Stimulated activated CD4-positive, alpha-beta T cell treated with anti-CD3 and anti-CD28 coated beads, Interleukin-15, amount 100 ng/mL, for 48 hours (primary cell): Measurements from ENCODE around the gene CHCHD3.

ENCODE experiments used
- DNase-seq, 2 donors: peaks; one replicate each; pipeline ENCODE4 v3.0.0-alpha.2; 2020; ENCODE audit warnings: low read depth in 2 of 2

The CHCHD3 gene

DNA sequence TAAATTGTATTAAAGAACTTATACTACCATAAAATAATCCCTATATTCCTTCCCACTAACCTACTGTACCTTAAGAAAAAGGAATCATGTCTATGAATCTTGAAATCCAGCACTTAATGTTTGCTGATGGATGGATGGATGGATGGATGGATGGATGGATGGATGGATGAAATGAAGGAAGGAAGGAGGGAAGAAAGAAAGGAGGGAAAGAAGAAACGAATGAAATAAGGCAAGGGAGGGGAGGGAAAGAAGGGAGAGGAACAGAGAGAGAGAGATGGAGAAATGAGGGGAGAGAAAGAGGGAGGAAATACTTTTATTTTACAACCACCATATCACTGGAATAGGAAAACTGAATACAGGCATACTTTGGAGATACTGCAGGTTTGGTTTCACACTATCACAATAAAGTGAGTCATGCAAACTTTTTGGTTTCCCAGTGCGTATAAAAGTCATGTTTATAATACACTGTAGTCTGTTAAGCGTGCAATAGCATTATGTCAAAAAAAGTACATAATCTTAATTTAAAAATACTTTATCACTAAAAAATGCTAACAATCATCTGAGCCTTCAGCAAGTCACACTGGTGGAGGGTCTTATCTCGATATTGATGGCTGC is 219.8 kb downstream of the CHCHD3 start:
- no peak for DNase-seq

DNA sequence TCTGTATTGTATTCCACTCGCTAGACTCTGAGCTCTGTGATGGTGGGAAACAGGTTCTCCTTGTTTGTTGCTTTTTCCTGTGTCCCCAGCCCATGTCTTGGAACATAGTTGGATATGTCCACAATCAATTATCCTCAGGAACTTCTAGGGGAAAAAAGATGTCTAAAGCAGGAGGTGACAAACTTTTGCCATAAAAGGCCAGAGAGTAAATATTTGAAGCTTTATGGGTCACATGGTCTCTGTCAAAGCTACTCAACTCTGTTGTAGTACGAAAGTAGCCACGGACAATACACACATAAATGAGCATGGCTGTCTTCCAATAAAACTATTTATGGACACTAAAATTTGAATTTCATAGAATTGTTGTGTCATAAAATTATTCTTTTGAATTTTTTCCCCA is 220.5 kb downstream of the CHCHD3 start:
- no peak for DNase-seq

- no peak for DNase-seq
Observed at GRCh38 chr7:132859199-132859598, 222.7 kb downstream of the CHCHD3 start.

DNA sequence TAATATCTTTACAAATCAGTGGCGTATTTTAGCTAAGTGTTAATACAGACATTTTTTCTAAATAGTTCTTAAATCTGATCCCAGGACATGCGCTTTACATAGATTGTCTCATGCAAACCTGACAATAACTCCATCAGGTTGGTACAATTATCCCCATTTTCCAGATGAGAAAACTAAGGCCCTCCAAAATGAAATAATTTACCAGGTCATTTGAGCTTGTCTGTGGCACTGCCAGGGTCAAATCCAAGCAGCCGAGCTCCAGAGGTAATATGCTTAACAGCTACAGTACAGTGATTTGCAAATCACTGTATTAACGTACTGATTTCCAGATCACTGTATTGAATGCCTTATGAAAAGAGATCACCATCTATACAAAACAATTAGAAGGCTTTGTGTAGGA is 223.1 kb downstream of the CHCHD3 start:
- no peak for DNase-seq

GRCh38 chr7:132858251-132858650 is 223.6 kb downstream of the CHCHD3 start:
- no peak for DNase-seq

DNA sequence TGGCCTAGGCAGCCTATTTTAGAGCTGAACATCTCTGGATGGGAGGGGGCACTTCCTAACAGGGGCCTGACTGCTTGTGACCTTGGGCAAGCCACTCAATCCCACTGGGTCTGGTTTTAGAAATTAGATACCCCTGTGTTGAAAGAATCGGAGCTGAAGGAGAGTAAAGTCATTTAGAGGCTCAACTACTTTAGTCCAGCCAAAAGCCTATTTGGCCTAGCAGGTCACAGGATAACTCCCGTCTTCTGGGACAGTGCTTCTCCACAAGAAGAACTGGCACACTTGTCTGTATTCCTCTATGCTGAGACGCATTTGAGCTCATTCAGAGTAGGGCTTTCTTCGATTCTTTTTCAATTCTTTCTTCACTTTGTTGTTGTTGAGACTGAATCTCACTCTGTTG is 224.2 kb downstream of the CHCHD3 start:
- DNase-seq, result no peak

DNA sequence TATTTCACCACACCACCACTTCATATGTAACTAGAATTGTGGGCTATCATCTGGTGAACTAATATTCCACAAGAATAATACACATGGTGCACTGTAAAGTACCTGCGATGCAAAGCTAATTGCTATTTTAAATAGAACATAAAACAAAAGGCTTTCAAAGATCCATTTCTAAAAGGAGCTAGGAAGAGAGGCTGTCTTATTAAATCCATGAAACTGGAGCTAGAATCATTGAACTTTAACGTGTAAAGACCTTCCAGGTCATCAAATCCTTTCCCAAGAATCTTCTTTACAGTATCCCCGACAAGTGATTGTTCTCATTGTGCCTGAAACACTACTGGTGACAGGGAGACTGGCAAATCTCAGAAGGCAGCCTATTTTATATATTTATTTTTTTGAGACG is 224.9 kb downstream of the CHCHD3 start:
- DNase-seq, result no peak

DNA sequence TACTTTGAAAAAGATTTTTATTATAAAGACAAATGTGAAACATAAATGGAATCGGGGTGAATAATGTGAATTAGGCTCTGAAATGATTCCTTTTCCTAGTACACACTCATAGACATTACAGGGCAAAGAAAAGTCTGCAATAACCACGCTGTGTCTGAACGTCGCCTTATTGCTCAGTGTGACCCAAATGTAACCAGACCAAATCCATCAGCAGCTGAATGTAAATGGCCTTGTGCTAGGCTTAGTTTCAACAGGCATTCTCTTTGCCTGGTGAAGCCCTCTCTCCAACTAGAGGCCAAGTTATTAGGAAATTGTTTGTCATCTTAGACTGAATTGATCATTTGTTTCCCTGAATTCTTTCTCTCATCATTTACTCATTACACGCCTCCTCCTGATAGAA is 225.5 kb downstream of the CHCHD3 start:
- DNase-seq, result no peak

DNA sequence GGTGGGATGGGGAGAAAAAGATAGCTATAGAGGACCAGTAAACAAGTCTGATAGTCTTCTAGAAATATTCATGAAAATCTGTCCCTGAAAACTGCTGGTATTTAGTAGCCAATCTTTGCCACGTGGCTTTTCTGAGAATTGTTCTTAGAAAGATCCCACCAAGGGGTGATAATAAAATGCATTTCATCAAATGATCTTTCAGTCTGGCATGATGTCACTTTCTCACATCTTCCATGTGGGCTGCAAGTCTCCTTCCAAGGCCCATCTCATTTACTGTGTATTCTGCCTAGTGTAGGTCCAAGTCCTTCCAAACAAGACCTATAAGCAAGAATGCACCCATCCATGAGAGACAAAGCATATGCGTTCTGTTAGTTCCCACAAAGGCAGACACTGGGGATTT is 226.0 kb downstream of the CHCHD3 start:
- DNase-seq, result no peak

DNA sequence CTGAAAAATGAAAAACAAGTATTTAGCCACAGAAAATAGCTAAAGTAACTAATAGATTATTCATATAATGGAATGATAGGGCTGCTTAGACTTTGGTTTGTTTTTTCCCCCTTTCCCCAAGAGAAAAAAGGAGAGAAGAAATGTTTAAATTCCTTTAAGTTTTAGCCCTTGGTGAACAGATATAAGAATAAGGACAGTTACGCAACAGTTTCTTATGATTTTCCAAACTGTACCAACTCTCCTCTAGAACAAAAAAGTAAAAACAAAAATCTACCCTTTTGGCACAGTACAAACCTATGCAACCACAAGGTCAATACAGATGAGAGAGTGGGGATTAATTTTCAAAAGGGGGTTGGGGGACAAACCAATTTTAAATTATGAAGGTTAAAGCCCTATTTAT is 227.7 kb downstream of the CHCHD3 start:
- no peak for DNase-seq

- DNase-seq, result no peak
Observed at GRCh38 chr7:132847376-132847775, 234.5 kb downstream of the CHCHD3 start.

- DNase-seq, result no peak
Observed at GRCh38 chr7:132846086-132846485, 235.8 kb downstream of the CHCHD3 start.

GRCh38 chr7:132842478-132842877 is 239.4 kb downstream of the CHCHD3 start:
- no peak for DNase-seq

- no peak for DNase-seq
Observed at GRCh38 chr7:132840199-132840598, 241.7 kb downstream of the CHCHD3 start.

- DNase-seq, result no peak
Observed at GRCh38 chr7:132838313-132838712, 243.6 kb downstream of the CHCHD3 start.

DNA sequence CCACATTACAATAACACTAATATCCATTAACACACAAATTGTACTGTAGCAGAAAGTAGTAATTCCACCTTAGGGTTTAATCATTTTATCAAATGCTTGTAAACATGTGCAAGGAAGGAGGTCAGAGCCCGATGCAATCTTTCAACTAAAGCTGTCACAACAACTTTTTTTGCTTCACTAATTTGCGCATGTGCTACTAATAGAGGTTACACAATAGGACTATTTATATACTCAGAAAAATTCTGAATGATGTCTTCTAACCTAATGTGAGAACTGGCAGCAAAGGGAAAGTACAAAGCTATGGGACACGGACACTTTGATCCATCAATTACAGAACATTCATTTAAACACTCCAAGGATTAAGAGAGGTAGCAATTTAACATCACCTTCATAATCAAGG is 244.4 kb downstream of the CHCHD3 start:
- DNase-seq, result no peak

DNA sequence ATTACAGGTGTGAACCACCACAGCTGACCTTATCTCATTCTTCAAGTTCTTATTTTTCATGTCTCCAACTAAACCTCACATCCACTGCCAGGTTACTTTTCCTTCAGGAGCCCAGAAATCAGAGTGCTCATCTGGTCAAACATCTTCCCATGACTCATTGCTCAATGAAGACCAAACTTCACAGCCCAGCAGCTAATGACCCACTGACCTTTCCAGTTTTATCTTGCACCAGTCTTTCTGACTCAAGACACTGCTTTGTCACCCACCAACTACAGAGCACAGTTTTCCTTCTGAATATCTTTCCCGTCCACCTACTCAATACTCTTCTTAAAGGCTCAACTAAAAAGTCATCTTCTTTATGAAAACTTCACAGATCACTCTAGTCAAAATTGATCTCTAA is 245.1 kb downstream of the CHCHD3 start:
- no peak for DNase-seq

DNA sequence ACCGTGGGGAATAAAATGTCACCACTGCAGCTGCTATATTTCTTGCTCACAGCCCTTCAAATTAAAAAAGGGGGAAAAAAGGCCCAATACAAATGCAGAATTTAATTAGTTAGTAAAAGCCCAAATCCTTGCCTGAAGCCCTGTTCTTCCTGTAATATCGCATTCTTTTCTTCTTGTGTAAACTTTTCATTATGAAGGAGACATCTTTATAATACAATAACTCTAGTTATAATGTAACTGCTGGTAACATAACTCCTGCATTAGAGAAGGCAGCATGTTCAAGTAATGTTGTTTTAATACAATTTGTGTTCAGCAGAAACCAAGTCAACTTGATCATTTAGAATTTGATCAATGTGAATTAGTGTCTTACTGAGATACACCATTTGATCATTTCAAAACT is 250.9 kb downstream of the CHCHD3 start:
- no peak for DNase-seq

- DNase-seq, result no peak
Observed at GRCh38 chr7:132828502-132828901, 253.4 kb downstream of the CHCHD3 start.

- no peak for DNase-seq
Observed at GRCh38 chr7:132825932-132826835, 255.7 kb downstream of the CHCHD3 start.

DNA sequence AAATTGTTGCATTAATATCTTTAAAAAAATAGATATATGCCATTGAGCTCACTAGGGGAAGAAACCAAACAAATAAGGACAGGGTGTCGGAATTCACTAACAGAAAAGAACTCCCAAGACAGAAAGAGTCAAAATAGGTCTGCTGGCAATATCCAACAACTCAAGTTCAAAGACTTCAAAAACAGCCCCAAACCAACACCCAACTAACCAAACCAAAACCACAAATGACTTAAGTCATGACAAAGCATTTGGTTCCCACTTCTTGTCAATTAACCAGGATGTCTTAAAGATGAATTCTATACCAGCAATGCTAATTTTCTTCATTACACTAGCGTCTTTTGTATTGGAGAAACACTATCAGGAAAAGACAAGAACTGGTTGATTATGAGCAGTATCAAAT is 256.7 kb downstream of the CHCHD3 start:
- DNase-seq, result no peak

- DNase-seq, result no peak
Observed at GRCh38 chr7:132819648-132820047, 262.2 kb downstream of the CHCHD3 start.

- no peak for DNase-seq
Observed at GRCh38 chr7:132817949-132818348, 263.9 kb downstream of the CHCHD3 start.
